ENCODE measurements around the gene ATP11A. TPM values are rescaled to one million over a fixed set of nuclear protein-coding genes. Genes with fewer than 3 reads are reported as not detected.

The ATP11A gene
- total RNA-seq, 4 donors from 2014 or later, result 23.3 to 35.5 (median 31.1) TPM

- intact Hi-C loops (cut with DNase I; ENCODE audit: low total_unique reads), result no loop called here
- TF ChIP-seq CTCF (IDR thresholded peaks at IDR 0.05) (no peak), POLR2A (IDR thresholded peaks at IDR 0.05) (no peak)
- WGBS, 2 donors, result 92 to 94% methylated on average over 8 to 10 of the region's 11 CpGs
- peak in 1 of 2 donors; percentile 65 for DNase-seq (ENCODE audit: low spot score in 2 of 2)
- no peak overlapping the region for H3K4me3 ChIP-seq (ENCODE audit: low read depth, poor library complexity, severe bottlenecking)
These were observed 187.7 kb downstream of the ATP11A start for GRCh38 chr13:112877539-112877938.

GRCh38 chr13:112877976-112878955 lies 188.4 kb downstream of the ATP11A start:
- no peak for TF ChIP-seq CTCF (IDR thresholded peaks at IDR 0.05)
- TF ChIP-seq POLR2A (IDR thresholded peaks at IDR 0.05), result no peak
- intact Hi-C loops (cut with DNase I; ENCODE audit: low total_unique reads), result no loop called here
- 93 to 95% methylated on average over 28 of the region's 28 CpGs for WGBS, 2 donors
- peak in 1 of 2 donors; percentile 74 for DNase-seq (ENCODE audit: low spot score in 2 of 2)
- H3K4me3 ChIP-seq (ENCODE audit: low read depth, poor library complexity, severe bottlenecking), result no peak overlapping the region

- H3K4me3 ChIP-seq (ENCODE audit: low read depth, poor library complexity, severe bottlenecking), result no peak overlapping the region
- intact Hi-C loops (cut with DNase I; ENCODE audit: low total_unique reads), result no loop called here
- DNase-seq (ENCODE audit: low spot score in 2 of 2), result peak in 1 of 2 donors; percentile 42
- no peak for TF ChIP-seq POLR2A (IDR thresholded peaks at IDR 0.05)
- no peak for TF ChIP-seq CTCF (IDR thresholded peaks at IDR 0.05)
- 78 to 80% methylated on average over 20 of the region's 20 CpGs for WGBS, 2 donors
These were observed 189.5 kb downstream of the ATP11A start for GRCh38 chr13:112879283-112879833.

GRCh38 chr13:112880221-112880641 lies 190.4 kb downstream of the ATP11A start:
- 92 to 93% methylated on average over 11 to 19 of the region's 22 CpGs for WGBS, 2 donors
- DNase-seq (ENCODE audit: low spot score in 2 of 2), result no peak
- H3K4me3 ChIP-seq (ENCODE audit: low read depth, poor library complexity, severe bottlenecking), result no peak overlapping the region
- TF ChIP-seq CTCF (IDR thresholded peaks at IDR 0.05) (no peak), POLR2A (IDR thresholded peaks at IDR 0.05) (no peak)
- intact Hi-C loops (cut with DNase I; ENCODE audit: low total_unique reads), result no loop called here

GRCh38 chr13:112880976-112881540 lies 191.2 kb downstream of the ATP11A start:
- intact Hi-C loops (cut with DNase I; ENCODE audit: low total_unique reads), result no loop called here
- TF ChIP-seq POLR2A (IDR thresholded peaks at IDR 0.05) (no peak), CTCF (IDR thresholded peaks at IDR 0.05) (no peak)
- no peak overlapping the region for H3K4me3 ChIP-seq (ENCODE audit: low read depth, poor library complexity, severe bottlenecking)
- no peak for DNase-seq (ENCODE audit: low spot score in 2 of 2)
- 88 to 92% methylated on average over 9 to 18 of the region's 21 CpGs for WGBS, 2 donors
